Epithelial cell of esophagus (primary cell): ENCODE results near the gene PDCD11.

Experiments used
- DNase-seq: peaks from one replicate; pipeline ENCODE4 v3.0.0; 2010; ENCODE audit warnings: low read depth
- H3K4me3 ChIP-seq: 2 replicates; pipeline ENCODE4 v1.5.1; 2011; ENCODE audit warnings: mild to moderate bottlenecking, low read length, control low read depth
- CTCF ChIP-seq: IDR thresholded peaks from 2 replicates; pipeline ENCODE4 v1.5.1; 2011; ENCODE audit warnings: low read depth, mild to moderate bottlenecking, low read length, control low read depth, inconsistent platforms; ENCODE audit not compliant: insufficient read depth; ENCODE audit errors: missing control alignments

The PDCD11 gene

GRCh38 chr10:103419101-103419500 is 22.7 kb downstream of the PDCD11 start:
- TF ChIP-seq CTCF = no peak

GRCh38 chr10:103423748-103424147 is 27.3 kb downstream of the PDCD11 start:
- no peak for TF ChIP-seq CTCF
- no peak overlapping the region for H3K4me3 ChIP-seq
- no peak for DNase-seq

More at GRCh38 chr10:103419101-103419500, 22.7 kb downstream of the PDCD11 start:
- no peak overlapping the region for H3K4me3 ChIP-seq
- no peak for DNase-seq

GRCh38 chr10:103427866-103428265 is 31.4 kb downstream of the PDCD11 start:
- no peak for TF ChIP-seq CTCF
- no peak overlapping the region for H3K4me3 ChIP-seq
- DNase-seq = no peak

GRCh38 chr10:103428989-103429643 is 32.7 kb downstream of the PDCD11 start:
- TF ChIP-seq CTCF = no peak
- no peak overlapping the region for H3K4me3 ChIP-seq
- no peak for DNase-seq

GRCh38 chr10:103429647-103430046 is 33.2 kb downstream of the PDCD11 start:
- no peak for DNase-seq

GRCh38 chr10:103431902-103432301 is 35.5 kb downstream of the PDCD11 start:
- no peak for DNase-seq
- H3K4me3 ChIP-seq = no peak overlapping the region
- no peak for TF ChIP-seq CTCF

More at GRCh38 chr10:103429647-103430046, 33.2 kb downstream of the PDCD11 start:
- no peak overlapping the region for H3K4me3 ChIP-seq
- no peak for TF ChIP-seq CTCF

- H3K4me3 ChIP-seq = no peak overlapping the region
- DNase-seq = no peak
- TF ChIP-seq CTCF = no peak
Measured at GRCh38 chr10:103433858-103434257, 37.4 kb downstream of the PDCD11 start.
